KOPT-K1 (cell line): ENCODE results near the gene PSMC6.
A peak's percentile ranks its signal among the peaks of the same experiment; 100 is the strongest.

Source experiments
- H3K27ac ChIP-seq: fragments of 200-600 bp; sonication (generic); 2 replicates; pipeline ENCODE4 v1.5.1; 2016; ENCODE audit warnings: antibody characterized with exemption, mild to moderate bottlenecking, low read depth, low read length; ENCODE audit not compliant: poor library complexity, severe bottlenecking
- H3K36me3 ChIP-seq: fragments of 200-600 bp; sonication (generic); 2 replicates; pipeline ENCODE4 v1.5.1; 2017; ENCODE audit warnings: antibody characterized with exemption, mild to moderate bottlenecking, low read length, moderate library complexity; ENCODE audit not compliant: insufficient read depth
- H3K9me3 ChIP-seq: fragments of 200-600 bp; sonication (generic); 2 replicates; pipeline ENCODE4 v1.5.1; 2017; ENCODE audit warnings: antibody characterized with exemption, low read length, mild to moderate bottlenecking; ENCODE audit not compliant: insufficient read depth, poor library complexity, severe bottlenecking

PSMC6 gene

DNA sequence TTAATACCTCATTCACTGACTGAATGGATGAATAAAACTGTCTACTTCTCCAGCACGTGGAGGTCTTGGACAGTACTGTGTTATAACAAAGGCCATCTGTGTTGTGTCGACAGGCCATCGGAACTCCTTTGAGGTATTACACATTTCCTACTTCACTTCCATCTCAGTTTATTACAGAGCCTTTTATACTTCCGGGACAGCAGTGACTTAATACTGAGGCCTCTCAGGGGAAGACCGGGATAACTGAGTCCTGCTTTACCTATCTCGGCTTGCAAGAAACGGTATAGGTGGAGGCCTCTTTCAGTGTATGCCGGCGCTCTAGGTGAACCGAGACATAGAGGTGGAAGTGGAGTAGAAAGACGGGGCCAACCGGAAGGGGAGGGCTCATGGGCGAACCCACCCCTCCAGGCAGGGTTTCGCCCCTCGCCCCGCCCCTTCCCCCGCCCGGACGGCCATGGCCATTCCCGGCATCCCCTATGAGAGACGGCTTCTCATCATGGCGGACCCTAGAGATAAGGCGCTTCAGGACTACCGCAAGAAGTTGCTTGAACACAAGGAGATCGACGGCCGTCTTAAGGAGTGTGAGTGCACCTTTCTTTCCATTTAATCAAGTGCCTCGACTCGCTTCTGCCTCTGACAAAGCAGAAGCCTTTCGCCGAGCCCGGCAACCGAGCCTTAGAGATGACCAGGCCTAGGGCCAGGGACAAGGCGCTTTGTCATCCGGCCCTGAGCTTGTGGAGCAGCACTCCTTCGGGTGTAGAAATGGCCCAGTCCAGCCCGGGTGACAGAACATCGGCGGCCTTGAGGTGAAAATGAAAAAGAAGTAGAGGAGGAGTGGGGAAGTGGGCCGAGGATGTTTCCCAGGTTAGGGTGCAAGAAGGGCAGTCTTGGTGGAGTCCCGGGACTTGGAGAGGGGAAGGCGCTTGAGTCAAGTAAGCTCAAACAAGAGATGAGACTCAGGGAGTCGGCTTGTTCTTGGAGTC lies at the start of gene PSMC6:
Gene PSMC6, plus strand, starts transcription at position 477 of the 983 bp plus-strand sequence. Its CDS starts 20 bp downstream, at position 497.
- Histone ChIP-seq H3K27ac (peak within 1 kb of the TSS; percentile 84), H3K9me3 (no peaks in the 10 kb centered on the region), H3K36me3 (peaks cover 36% of the 10 kb centered on the region)

DNA sequence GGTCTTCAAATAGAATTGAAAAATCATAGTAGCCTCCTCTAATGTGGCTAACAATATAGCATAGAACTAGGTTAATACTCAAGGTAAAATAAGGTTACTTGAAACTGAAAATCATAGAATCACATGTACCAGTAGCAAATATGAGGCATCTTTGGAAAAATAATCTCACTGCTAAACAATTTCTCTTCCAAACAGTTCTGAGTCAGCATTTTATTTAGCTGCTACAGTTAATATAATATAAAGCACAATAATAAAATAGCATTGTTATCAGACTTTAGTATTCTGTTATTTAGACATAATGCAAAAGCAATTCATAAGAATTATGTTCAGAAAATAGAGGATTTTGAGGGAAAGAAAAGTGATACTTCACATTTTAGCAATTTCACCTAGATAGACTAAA lies 46.7 kb upstream of the PSMC6 start:
- Histone ChIP-seq H3K9me3 (no peaks in the 10 kb centered on the region), H3K36me3 (peaks cover 78% of the 10 kb centered on the region), H3K27ac (no peak overlapping the region)

DNA sequence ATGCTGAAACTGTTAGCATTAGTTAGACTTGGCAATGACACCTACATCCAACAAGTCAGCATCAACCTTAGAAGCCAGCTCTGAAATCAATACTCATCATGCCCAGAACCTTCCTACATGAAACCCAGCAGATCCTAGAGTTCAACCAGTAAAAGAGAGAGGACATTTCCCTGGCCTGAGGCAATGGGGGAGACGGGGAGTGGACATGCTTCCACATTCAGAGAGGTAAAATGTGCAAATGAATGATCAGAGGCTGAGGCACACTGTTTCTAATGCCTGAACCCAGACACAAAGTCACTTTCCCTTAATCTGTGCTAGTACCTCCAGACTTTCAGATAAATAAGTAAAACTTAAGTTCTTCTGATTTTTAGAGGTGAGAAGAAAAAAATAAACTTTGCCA lies 46.2 kb upstream of the PSMC6 start:
- Histone ChIP-seq H3K9me3 (no peaks in the 10 kb centered on the region), H3K36me3 (peaks cover 78% of the 10 kb centered on the region), H3K27ac (no peak overlapping the region)

DNA sequence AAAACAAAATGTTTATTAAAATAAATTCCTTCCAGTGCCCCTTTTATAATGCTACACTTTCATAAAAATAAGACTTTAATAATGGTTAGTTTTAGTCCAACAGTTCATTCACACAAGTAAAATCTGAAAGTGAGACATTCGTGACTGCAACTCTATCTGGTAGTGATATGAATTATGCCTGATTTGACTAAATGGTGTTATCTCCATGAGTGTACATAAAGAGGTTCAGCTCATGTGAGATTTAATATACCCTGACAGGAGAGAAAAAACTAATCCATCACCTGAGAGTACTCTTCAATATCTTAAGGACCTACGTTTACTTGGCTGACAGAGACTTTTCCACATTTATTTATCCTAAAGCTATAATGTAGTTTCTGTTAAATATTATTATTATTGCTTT lies 45.7 kb upstream of the PSMC6 start:
- Histone ChIP-seq H3K36me3 (peaks cover 78% of the 10 kb centered on the region), H3K9me3 (no peaks in the 10 kb centered on the region), H3K27ac (no peak overlapping the region)

DNA sequence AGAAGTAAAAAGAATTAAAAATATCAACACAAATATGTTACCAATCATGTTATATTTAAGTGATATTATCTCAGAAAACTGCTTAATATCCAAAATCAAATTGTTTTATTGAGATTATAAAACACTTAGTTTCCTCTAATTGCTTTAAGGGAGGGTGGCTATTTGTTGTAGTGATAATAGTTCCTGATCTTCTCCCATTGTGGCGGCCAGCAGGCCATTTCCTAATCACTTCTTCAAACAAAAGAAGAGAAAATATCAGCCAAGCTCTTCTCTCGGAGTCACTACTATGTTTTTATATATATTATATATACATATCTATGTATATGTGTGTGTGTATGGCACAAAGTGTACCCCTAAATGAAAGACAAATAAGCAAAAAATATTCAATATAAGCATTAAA lies 43.1 kb upstream of the PSMC6 start:
- H3K36me3 ChIP-seq, result peaks cover 77% of the 10 kb centered on the region
- no peaks in the 10 kb centered on the region for H3K9me3 ChIP-seq
- H3K27ac ChIP-seq, result no peak overlapping the region

DNA sequence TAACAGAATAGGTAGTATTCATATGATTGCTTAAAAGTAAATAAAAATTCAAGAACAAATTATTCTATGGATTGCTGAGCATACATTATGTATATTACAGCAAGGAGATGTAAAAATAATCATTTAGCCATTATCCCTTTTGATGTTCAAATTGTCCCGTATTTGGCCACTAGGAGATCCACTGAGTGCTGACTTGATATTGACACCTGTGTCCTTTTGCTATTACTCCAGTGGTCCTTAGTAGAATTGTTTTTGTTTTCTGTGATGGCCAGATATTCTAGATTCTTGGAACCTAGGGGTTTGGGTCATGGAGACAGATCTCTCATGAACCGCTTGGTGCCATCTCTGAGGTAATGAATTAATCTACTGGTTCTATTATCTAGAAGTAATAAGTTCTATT lies 28.4 kb upstream of the PSMC6 start:
- H3K27ac ChIP-seq, result no peak overlapping the region
- H3K36me3 ChIP-seq, result peaks cover 87% of the 10 kb centered on the region
- H3K9me3 ChIP-seq, result no peaks in the 10 kb centered on the region

DNA sequence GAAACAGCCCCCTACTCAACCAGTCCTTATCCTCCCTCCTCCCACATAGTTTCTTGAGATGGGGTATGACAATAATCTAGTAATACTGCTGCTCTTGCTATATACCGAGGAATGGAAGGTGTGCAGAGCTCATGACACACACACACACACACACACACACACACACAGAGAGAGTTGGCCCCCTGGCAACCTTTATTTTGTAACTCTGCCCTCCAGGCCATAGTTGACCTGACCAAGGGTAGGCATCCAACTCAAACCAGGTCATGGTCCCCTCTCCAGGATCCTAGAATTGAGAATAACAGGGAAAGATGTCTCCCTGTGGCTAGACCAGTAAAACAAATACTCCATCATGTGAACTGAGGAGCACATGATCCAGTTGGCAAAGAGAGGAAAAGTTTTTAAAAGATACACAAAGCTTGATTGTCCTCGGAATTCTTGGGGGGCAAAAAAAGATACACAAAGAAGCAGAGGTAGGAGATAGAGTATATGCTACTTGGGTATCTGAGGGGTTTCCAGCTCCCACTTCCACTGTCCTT lies 22.9 kb upstream of the PSMC6 start:
- H3K27ac ChIP-seq, result no peak overlapping the region
- H3K9me3 ChIP-seq, result no peaks in the 10 kb centered on the region
- H3K36me3 ChIP-seq, result peaks cover 35% of the 10 kb centered on the region

DNA sequence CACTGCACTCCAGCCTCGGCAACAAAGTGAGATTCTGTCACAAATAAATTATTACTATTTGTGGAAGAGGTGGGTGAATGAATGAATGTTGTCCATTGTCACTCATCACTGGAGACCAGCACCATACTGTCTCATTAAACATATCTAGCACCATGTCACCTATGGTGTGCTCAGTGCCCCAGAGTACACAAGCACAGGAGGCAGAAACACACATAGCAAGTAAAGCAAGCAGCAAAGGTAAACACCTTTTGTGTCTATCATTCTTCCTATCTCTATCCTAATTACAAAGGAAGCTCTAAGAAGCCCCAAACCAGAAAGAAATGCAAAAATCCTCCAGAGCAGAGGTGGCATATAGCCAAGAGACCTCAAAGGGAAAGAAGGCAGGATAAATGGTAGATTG lies 20.8 kb upstream of the PSMC6 start:
- H3K36me3 ChIP-seq, result peaks cover 20% of the 10 kb centered on the region
- H3K9me3 ChIP-seq, result no peaks in the 10 kb centered on the region
- H3K27ac ChIP-seq, result no peak overlapping the region

DNA sequence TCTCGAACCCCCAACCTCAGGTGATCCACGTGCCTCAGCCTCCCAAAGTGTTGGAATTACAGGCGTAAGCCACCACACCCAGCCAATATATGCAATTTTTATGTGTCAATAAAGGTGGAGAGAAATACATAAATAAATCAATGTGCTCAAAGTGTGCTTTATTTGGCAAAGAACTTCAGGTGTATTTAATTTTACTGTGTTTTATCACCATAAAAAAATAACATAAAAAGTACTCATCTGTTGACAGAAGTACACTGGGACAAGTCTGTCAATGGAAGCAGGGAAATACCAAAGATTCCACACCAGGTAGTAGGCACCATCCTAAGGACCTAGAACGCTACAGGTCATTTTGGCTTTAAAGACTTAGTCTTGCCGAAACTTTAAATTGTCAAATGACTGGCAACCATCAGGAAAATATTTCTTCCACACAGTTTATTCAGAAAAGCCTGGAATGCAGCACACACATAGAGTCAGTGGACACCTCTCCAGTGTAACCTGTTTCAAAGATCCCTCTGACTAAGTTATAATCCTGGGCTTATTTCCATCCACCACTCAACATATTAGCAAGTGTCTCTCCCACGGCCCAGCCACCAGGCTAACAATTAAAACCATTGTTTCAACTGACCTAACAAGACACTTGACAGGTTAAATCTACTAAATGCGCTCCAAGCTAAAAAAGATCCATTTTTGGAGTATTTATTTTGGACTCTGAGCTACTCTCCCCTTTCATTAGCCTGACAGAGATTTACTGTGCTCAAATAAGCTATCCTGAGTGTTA lies 15.8 kb upstream of the PSMC6 start:
- peaks cover 4% of the 10 kb centered on the region; the same call in 1 of the 2 replicates for H3K36me3 ChIP-seq
- H3K9me3 ChIP-seq, result no peaks in the 10 kb centered on the region
- H3K27ac ChIP-seq, result no peak overlapping the region

DNA sequence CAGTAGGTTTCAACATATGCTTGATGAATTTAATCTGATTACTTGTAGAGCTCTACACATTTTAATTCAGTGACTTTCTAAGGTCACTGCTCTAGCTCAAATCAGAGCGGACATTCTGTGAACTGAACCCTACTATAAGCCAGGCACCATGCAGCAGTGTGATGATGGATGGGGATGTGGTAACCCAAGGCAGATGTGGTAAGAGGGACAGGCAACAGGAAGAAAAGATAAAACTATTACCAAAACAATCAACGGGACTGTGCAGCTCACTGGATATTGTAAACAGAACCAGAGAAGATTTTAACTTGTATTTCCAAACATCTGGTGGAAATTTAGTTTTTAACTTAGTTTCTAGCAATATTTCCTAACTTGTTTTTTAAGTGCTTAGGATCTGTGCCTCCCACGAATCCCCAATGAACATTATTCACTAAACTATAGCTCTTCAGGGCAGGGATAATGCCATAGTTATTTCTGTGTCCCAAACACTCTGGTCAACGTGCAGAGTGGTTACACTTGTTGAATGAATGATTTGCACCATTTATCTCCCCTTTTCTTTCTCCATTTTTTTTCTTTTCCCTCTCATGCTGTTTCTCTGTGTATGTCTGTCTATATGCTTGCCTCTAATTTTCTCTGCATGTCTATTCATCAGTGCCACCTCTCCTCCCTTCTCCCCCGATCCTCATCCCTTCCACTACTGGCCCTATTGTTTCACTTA lies 14.6 kb upstream of the PSMC6 start:
- H3K9me3 ChIP-seq, result no peaks in the 10 kb centered on the region
- H3K27ac ChIP-seq, result no peak overlapping the region
- peaks cover 4% of the 10 kb centered on the region; the same call in 1 of the 2 replicates for H3K36me3 ChIP-seq

DNA sequence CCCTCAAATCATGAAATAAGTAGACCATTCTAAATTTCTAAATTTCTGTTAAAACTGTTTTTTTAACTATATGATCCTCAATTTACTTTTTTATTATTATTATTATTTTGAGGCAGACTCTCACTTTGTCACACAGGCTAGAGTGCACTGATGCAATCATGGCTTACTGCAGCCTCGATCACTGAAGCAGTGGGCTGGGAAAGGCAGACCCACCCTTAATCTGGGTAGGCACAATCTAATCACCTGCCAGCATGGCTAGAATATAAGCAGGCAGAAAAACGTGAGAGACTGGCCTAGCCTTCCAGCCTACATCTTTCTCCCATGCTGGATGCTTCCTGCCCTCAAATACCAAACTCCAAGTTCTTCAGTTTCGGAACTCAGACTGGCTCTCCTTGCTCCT lies 14.0 kb upstream of the PSMC6 start:
- H3K36me3 ChIP-seq, result peaks cover 4% of the 10 kb centered on the region; the same call in 1 of the 2 replicates
- no peak overlapping the region for H3K27ac ChIP-seq
- no peaks in the 10 kb centered on the region for H3K9me3 ChIP-seq

DNA sequence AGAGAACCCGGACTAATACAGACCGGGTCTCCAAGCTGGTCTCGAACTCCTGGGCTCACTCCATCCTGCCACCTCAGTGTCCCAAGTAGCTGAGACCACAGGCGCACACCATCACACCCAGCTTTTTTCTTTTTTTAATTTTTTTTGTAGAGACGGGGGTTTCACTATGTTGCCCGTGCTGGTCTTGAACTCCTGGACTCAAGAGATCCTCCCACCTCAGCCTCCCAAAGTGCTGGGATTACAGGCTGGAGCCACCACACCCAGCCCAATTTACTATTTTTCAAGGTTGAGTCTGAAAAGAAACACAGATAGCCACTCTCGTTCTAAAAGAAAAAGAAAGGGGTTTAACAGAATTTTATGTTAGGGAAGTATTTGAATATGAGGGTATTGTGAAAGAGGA lies 13.5 kb upstream of the PSMC6 start:
- H3K9me3 ChIP-seq, result no peaks in the 10 kb centered on the region
- H3K27ac ChIP-seq, result no peak overlapping the region
- H3K36me3 ChIP-seq, result peaks cover 4% of the 10 kb centered on the region; the same call in 1 of the 2 replicates

DNA sequence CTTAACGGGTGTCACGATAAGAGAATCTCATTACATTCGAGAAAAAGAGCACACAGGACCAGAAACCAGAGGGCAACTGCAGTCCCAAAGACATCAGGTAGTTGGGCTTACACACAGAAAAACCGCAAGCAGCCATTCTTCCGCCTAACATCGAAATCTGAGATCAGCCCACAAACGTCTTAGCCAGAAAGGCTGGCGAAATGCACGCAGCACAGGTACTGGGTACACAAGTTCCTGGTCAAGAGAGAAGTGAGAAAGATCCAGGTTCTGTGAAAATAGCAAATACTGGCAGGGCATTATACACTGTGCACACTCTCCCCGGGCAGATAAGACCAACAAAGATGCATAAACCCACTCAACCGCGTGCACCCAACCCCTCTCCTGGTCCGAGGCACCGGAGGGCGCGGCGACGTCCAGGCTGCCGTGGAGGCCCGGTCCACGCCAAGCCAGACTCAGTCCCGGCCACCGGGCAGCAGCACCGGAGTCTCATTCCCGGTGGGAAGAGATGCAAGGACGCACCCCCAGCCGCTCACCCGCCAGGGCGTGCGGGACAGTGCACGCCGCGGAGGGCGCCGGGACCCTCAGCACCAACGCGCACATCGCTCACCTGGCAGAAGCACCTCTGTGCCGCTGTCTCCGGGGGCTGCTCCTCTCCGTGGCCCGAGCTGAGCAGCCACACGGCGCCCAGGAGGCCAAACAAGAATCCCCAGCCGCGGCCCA lies 12.1 kb upstream of the PSMC6 start:
- H3K9me3 ChIP-seq, result no peaks in the 10 kb centered on the region
- H3K36me3 ChIP-seq, result peaks cover 4% of the 10 kb centered on the region; the same call in 1 of the 2 replicates

DNA sequence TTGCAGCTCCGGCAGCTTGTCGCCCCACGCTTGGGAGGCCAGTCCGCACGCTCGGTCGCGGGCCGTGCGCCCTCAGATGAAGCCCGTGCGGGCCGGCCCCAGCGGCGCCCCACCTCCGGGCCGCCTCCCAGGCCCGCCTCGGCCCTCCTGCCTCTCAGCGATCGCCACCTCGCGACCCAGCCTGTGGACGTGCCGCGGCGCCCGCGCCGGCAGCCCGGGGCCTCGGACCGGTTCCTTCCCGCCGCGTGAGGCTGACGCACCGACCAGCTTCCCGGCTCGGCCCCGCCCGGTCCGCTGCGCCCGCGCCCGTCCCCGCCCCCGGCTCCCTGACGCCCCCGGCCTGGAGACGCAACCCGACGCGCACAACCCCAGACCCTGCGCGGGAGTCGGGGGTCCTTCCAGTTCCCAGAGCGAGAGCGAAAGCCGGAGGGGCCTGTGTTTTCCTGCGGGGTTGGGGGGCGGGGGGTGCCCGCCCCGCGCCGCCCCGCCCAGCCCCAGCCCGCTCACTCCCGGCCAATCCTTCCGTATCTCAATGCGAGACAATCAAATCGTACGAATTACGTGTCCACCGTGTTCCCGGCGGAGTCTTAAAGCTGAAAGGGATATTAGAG lies 11.4 kb upstream of the PSMC6 start, which contains the start of gene ERO1A:
Gene ERO1A, minus strand, starts transcription at position 78 of the 611 bp plus-strand sequence. Its CDS starts 77 bp downstream, at position 1.
- H3K9me3 ChIP-seq, result no peaks in the 10 kb centered on the region
- H3K36me3 ChIP-seq, result peaks cover 4% of the 10 kb centered on the region; the same call in 1 of the 2 replicates
- peak within 1 kb of the TSS; percentile 88 for H3K27ac ChIP-seq

More for the DNA sequence above, 12.1 kb upstream of the PSMC6 start:
- peak overlapping the region; percentile 88 for H3K27ac ChIP-seq
